RPMI7951 (cell line): ENCODE results near the gene ELL2. TPM values are rescaled to one million over a fixed set of nuclear protein-coding genes. Genes with fewer than 3 reads are reported as not detected.
"Not testable (repeated sequence)": the region's sequence is repeated elsewhere in the genome, so short reads cannot be mapped to it uniquely, and the experiment has no call there.

Experiments
- DNase-seq: peaks from one replicate; pipeline ENCODE4 v3.0.0-alpha.2; 2012; ENCODE audit warnings: low read depth
- total RNA-seq: library from RNA; depleted of rRNA; stranded (reverse); fragments of >200 nt; shearing (Covaris generic); gene quantifications from 2 replicates; pipeline ENCODE4 v1.2.3, GENCODE V29; 2014

ELL2 gene
- total RNA-seq, 1 experiment from 2014 or later: 19.8 TPM

GRCh38 chr5:95931079-95931833 lies 30.4 kb downstream of the ELL2 start:
- DNase-seq: no peak

- no peak for DNase-seq
Observed at GRCh38 chr5:95930141-95930930, 31.3 kb downstream of the ELL2 start.

GRCh38 chr5:95928724-95929253 lies 32.9 kb downstream of the ELL2 start:
- DNase-seq: no peak

DNA sequence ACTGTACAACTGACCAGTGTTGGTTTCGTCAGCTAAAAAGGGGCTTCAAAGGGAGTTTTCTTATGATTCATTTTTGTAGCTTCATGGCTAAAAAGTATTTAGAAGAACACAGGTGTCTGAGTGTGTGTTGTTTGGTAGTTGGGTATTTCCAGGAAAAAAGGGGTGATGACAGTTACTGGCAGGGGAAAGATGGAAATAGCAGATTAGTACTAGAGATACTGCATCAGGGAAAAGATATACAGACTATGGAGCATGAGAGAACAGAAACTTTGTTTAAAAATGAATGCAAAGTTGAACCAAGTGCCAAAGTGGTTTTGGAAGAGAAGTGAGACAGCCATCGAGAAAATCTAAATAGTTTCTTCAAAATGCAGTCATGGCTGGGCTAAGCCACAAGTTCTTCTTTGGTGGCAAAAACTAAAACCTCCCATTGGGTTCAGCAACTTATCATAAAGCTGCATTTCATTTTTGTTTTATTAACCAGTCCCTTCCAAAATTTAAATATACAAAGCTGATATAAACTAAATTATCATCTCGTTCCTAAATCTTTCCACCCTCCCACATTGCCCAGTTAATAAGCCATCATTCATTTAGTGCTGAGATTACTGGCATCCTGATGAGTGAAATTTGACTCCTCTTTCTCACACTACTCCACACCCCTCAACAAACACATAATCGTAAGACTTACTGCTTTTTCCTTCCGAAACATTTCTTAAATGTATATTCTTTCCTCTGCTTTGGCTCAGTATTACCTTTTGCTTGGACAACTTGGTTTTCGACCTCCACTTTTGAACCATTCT lies 33.5 kb downstream of the ELL2 start:
- DNase-seq: no peak

- DNase-seq: not testable (repeated sequence)
Observed at GRCh38 chr5:95927300-95927699, 34.4 kb downstream of the ELL2 start.

DNA sequence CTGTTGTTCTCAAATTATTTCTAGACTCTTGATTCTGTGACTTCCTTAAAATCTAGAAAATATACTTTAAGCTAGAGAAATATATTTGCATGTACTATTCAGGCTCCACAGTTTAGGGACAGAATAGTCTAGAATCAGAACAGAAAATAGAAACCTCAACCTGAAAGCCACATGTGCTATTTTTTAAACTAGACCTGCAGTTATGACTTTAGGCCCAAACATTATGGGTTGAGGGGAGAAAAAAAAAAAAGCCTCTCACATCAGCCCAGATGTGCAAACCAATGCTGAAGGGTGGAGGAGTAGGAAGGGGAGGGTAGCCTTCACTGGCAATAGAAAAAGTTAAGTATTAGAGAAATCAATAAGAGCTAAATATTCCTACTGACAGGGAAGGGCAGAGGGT lies 35.7 kb downstream of the ELL2 start:
- DNase-seq: no peak

- DNase-seq: no peak
Observed at GRCh38 chr5:95925378-95925744, 36.3 kb downstream of the ELL2 start.

DNA sequence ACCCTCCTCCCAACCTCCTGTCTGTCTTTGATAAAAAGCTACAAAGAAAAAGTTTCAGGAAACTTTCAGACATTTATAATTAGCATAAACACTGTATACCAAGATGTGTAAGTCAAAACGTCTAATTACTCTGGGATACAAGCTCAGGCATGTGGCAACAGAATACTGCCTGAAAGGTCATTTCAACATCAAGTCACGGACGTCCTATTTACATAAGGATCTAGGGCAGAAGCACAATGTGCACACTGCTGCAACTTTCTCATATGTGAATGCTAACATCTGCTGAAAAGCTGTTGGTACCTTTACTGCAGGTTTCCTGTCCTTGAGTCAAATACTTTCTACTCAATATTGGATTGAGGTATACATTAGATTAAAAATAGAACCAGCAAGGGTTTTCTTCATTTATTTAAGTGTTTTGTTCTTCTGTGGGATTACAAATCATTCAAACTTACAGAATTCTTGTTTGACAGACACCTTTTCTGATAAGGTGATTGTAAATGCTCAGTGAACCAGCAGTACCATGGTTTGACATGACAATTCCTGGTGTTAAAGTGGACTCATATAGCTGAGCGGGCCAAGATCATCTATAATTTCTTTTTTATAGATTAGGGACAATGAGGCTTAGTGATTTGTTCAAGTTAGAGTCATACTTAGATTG lies 36.8 kb downstream of the ELL2 start:
- DNase-seq: no peak

DNA sequence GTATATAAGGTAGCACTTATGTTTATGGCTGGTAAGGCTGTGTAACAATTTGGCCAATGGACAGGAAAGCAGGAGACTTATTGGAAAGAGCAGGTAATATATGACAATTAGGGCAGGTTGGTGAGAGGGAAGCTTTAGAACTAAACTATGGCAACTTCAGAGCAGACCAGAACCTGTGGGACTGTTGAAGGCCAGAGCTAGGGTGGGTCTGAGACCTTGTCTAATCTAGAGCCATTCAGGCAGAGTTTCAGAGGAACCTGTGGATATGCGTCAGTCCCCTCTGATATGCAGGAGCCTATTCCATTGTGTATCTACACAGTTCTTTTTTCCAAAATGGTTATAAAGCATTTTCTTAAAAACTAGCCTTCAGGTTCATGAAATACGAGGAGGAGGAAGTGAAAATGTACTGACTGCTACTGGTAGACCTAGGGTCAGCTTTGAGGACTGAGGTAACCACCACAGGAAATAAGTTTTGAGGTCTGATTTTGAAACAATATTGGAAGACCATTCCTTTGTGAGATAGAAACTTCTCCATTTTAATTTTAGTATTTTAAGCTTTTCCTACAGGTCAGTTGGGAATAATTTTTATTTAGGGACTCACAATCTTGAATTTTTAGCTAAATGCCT lies 37.6 kb downstream of the ELL2 start:
- no peak for DNase-seq

GRCh38 chr5:95922798-95923197 lies 38.9 kb downstream of the ELL2 start:
- no peak for DNase-seq

DNA sequence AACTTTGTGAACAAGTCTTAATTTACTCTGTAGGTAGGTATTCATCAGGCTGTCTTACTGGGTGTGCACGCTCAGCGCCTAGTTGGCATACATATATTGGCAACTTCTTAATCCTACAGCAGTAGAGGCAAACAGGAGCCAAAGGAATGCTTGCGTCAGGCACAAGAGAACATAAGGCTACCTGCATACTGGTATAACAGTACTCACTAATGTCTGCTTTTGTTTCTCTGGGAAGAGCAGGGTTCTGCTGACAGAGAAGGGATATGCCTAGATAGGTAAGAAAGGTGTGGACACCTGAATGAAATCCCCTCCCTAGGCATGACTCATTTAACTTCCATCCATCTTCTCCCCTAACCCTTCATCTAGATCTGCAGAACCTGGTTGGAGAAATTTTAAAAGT lies 40.1 kb downstream of the ELL2 start:
- DNase-seq: no peak

DNA sequence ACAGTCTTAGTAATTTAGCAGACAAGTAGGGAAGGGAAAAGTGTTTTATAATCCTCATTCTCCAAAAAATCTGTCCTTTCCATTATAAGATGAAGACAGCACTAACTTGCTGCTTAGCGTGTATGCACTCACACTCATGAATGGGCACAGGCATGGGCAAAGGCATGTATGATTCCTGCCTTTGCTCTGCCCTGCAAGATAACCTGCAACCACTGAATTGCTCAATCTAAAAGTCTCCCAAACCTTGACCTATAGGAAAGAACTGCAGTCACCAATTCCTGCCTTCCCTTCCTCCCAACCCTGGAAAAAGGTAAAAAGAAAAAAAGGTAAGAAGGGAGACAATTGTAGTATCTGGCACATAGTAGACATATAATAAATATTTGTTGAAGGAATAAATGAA lies 40.8 kb downstream of the ELL2 start:
- DNase-seq: no peak

DNA sequence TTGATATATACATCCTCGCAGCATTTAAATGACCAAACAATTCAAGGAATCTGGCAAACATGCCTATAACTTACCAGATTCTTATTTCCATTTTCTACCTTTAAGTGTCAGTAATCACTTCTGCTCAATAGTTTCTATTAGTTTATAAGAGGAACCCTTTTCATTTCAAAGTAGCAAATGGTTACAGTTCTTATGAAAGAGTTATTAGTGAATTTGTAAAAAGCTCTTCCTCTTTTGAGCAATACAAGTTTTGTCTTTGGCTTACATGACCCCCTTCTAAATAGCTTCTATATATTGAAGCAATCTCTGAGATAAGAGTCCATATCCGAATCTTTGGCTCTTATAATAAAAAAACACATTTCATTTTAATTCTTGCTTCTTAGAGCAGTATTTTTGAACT lies 42.0 kb downstream of the ELL2 start:
- DNase-seq: no peak

- DNase-seq: no peak
Observed at GRCh38 chr5:95918421-95919006, 43.1 kb downstream of the ELL2 start.

DNA sequence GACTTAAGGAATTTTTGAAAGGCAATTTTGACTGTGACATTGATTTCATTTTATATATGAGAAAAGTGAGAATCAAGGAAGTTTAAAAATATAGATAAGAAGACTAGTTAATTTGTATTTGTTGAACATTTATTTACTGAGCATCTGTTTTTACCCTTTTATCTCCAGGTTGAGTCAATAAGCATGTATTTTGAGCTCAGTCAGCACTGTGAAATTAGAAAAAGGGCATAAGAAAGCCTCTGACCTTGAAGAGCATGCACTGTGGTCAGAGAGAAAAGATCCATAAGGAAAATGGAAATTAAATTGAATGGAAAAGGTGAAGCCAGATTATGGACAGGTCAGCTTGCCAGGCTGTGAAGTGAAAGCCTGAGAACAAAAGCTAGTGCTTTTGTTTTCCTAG lies 44.4 kb downstream of the ELL2 start:
- no peak for DNase-seq

- no peak for DNase-seq
Observed at GRCh38 chr5:95916687-95917085, 45.0 kb downstream of the ELL2 start.

DNA sequence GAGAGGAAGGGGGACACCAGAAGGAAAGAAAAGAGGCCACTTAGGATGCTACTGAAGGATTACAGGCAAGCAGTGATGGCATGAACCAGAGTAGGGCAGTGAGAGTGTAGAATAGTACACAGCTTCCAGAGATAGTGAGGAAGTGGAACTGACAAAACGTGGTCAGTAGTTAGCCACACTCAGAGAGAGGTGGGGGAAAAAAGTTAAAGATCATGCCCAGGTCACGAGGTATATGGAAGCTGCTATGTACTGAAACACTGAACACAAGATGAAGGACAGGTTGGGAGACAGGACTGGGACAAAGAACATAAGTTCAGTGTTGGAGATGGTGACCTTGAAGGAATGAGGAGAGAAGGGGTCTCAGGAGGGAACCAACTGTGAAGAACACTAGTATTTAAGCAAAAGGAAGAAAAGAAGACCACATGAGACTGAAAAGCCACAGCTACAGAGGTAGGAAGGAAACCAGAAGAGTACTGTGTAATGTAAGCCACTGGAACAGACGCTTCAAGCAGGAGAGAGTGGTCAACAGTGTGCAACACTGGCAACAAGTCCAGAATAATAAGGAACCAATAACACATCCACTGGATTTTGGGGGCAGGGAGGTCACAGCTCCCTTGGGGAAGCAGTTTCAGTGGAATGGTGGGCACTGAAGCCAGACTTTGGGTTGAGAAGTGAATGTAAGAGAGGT lies 45.5 kb downstream of the ELL2 start:
- DNase-seq: no peak

- DNase-seq: no peak
Observed at GRCh38 chr5:95913663-95914062, 48.0 kb downstream of the ELL2 start.

GRCh38 chr5:95912029-95912428 lies 49.6 kb downstream of the ELL2 start:
- DNase-seq: no peak

DNA sequence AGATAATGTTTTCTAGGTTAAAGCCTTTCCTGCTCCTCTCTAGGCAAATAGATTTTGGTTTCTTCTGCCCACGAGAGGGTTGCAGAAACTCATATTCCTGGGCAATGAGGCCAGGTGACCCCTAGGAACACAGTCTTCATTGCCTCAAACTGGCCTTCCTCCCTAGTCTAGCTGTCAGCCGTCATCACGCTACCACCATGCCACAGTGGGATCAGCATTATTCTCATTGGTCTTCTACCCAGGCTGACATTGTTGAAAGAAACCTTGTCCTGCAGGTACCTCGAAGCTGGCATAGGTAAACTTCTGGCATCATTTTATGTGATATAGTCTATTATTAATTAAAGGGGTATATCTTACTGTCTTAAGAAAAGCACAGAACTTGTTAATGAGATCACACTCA lies 51.1 kb downstream of the ELL2 start:
- DNase-seq: no peak
